HepG2 (cell line): Measurements from ENCODE around the gene TFPI. TPM values are rescaled to one million over a fixed set of nuclear protein-coding genes. Genes with fewer than 3 reads are reported as not detected.

Experiments used
- ATAD3A ChIP-seq: sonication (generic); formaldehyde crosslinking; IDR thresholded peaks from 2 replicates; pipeline ENCODE4 v1.4.0; 2020; ENCODE audit warnings: missing genetic modification reagents
- BCL3 ChIP-seq: sonication (generic); formaldehyde crosslinking; IDR thresholded peaks from 2 replicates; pipeline ENCODE4 v1.5.1; 2020; ENCODE audit warnings: mild to moderate bottlenecking, missing genetic modification reagents, moderate library complexity
- CBFB ChIP-seq: sonication (generic); formaldehyde crosslinking; IDR thresholded peaks from 2 replicates; pipeline ENCODE4 v1.4.0; 2020; ENCODE audit warnings: missing genetic modification reagents
- CENPX ChIP-seq: sonication (generic); formaldehyde crosslinking; IDR thresholded peaks from 2 replicates; pipeline ENCODE4 v1.9.0; 2021; ENCODE audit warnings: mild to moderate bottlenecking, missing genetic modification reagents, moderate library complexity
- CREM ChIP-seq, 2 experiments: sonication (generic) in 1 of 2; formaldehyde crosslinking in 1 of 2; IDR thresholded peaks; 2 replicates each; pipeline versions ENCODE4 v1.4.0 to v1.6.1; 2016 to 2020; ENCODE audit warnings: antibody characterized with exemption in 1 of 2, mild to moderate bottlenecking in 1 of 2, missing genetic modification reagents in 1 of 2
- DMTF1 ChIP-seq: sonication (generic); formaldehyde crosslinking; IDR thresholded peaks from 2 replicates; pipeline ENCODE4 v1.4.0; 2020; ENCODE audit warnings: mild to moderate bottlenecking, missing genetic modification reagents
- GATAD2A ChIP-seq: IDR thresholded peaks from 2 replicates; pipeline ENCODE4 v1.6.1; 2016
- IRF1 ChIP-seq: sonication (generic); formaldehyde crosslinking; IDR thresholded peaks from 2 replicates; pipeline ENCODE4 v1.4.0; 2020; ENCODE audit warnings: low read depth, mild to moderate bottlenecking, missing genetic modification reagents
- KDM4B ChIP-seq: sonication (generic); formaldehyde crosslinking; IDR thresholded peaks from 2 replicates; pipeline ENCODE4 v1.4.0; 2020; ENCODE audit warnings: missing genetic modification reagents
- KLF6 ChIP-seq: IDR thresholded peaks from 2 replicates; pipeline ENCODE4 v1.8.0; 2016; ENCODE audit warnings: missing biosample characterization, missing genetic modification reagents
- MAZ ChIP-seq, 2 experiments: sonication (generic) in 1 of 2; formaldehyde crosslinking in 1 of 2; IDR thresholded peaks; 2 replicates each; pipeline versions ENCODE4 v1.5.0 to v1.6.1; 2012 to 2020; ENCODE audit warnings: low read depth in 2 of 2, mild to moderate bottlenecking in 2 of 2, borderline replicate concordance in 1 of 2, improper control_type of control experiment in 1 of 2, low read length in 1 of 2, missing genetic modification reagents in 1 of 2, moderate library complexity in 1 of 2
- NR2F1 ChIP-seq, 2 experiments: fragments of 450-650 bp in 1 of 2; formaldehyde crosslinking in 1 of 2; IDR thresholded peaks; 2 replicates each; pipeline versions ENCODE4 v1.5.0 to v1.6.1; 2016 to 2020; ENCODE audit warnings: mild to moderate bottlenecking in 1 of 2, missing compliant biosample characterization in 1 of 2, missing genetic modification reagents in 1 of 2, moderate library complexity in 1 of 2
- SOX5 ChIP-seq: IDR thresholded peaks from 2 replicates; pipeline ENCODE4 v1.6.1; 2016; ENCODE audit warnings: borderline replicate concordance
- SRF ChIP-seq: IDR thresholded peaks from 2 replicates; pipeline ENCODE4 v1.6.1; 2011; ENCODE audit warnings: mild to moderate bottlenecking, low read depth, low read length, moderate library complexity
- U2AF2 ChIP-seq: fragments of 200-400 bp; formaldehyde crosslinking; IDR thresholded peaks from 2 replicates; pipeline ENCODE4 v1.6.1; 2017; ENCODE audit warnings: low read depth, mild to moderate bottlenecking, low read length
- ZBTB33 ChIP-seq: sonication (generic); formaldehyde crosslinking; IDR thresholded peaks from 2 replicates; pipeline ENCODE4 v1.4.0; 2020; ENCODE audit warnings: missing genetic modification reagents
- ZNF563 ChIP-seq: sonication (generic); formaldehyde crosslinking; IDR thresholded peaks from 2 replicates; pipeline ENCODE4 v1.8.0; 2022; ENCODE audit warnings: mild to moderate bottlenecking, moderate library complexity, missing genetic modification reagents
- ZNF639 ChIP-seq: conservative IDR thresholded peaks from 2 replicates; pipeline ENCODE4 v1.6.1; 2018; ENCODE audit warnings: missing genetic modification reagents
- ZNF777 ChIP-seq: sonication (generic); formaldehyde crosslinking; IDR thresholded peaks from 2 replicates; pipeline ENCODE4 v1.4.0; 2020; ENCODE audit warnings: missing genetic modification reagents
- ZNF790 ChIP-seq: sonication (generic); formaldehyde crosslinking; IDR thresholded peaks from 2 replicates; pipeline ENCODE4 v1.8.0; 2022; ENCODE audit warnings: missing genetic modification reagents, mild to moderate bottlenecking, borderline replicate concordance
- polyA plus RNA-seq, 8 experiments: library from polyadenylated mRNA; depleted of rRNA in 3 of 8; stranded (reverse) in 7 of 8; unstranded in 1 of 8; fragments of >200 nt; fragmentation: Illumina TruSeq in 4 of 8; extraction: Trizol in 4 of 8; gene quantifications; 2 replicates each; pipeline versions ENCODE4 v1.2.1 to v1.2.3, GENCODE V29; 2011 to 2016; ENCODE audit warnings: low read depth in 4 of 8, missing spikeins in 1 of 8, mixed read lengths in 1 of 8; ENCODE audit not compliant: insufficient read depth in 1 of 8
- total RNA-seq, 5 experiments: library from RNA; depleted of rRNA; stranded (reverse); fragments of >200 nt; fragmentation: Illumina TruSeq; extraction: Trizol; gene quantifications; 2 replicates each; pipeline ENCODE4 v1.2.3, GENCODE V29; 2016; ENCODE audit warnings: low read depth in 1 of 5

TFPI gene
- total and polyA plus RNA-seq, 2 of the 13 experiments (the other 11 are each of a cell fraction or from before 2014, with no cell fraction given) = 301 to 436 TPM

- TF ChIP-seq MAZ (IDR thresholded peaks at IDR 0.05; ENCODE audit: borderline replicate concordance, low read depth, low read length) (no peak; the same call in 1 of the 2 replicates), MAZ (CRISPR knock-in tag; IDR thresholded peaks at IDR 0.05; ENCODE audit: low read depth) (no peak), CBFB (no peak), KDM4B (no peak), ATAD3A (CRISPR knock-in tag) (no peak), SOX5 (CRISPR knock-in tag) (peak; percentile 35; the same call in 1 of the 2 replicates), U2AF2 (no peak), ZBTB33 (CRISPR knock-in tag) (peak; percentile 63; the same call in 1 of the 2 replicates), GATAD2A (no peak), SRF (peak; percentile 51; the same call in 1 of the 2 replicates), DMTF1 (CRISPR knock-in tag) (0 out of 2 replicates have a peak, but pooled peaks have one; percentile 43), ZNF563 (CRISPR knock-in tag) (peak; percentile 64; the same call in 1 of the 2 replicates), ZNF777 (CRISPR knock-in tag) (peak; percentile 28; the same call in 1 of the 2 replicates), BCL3 (CRISPR knock-in tag) (peak; percentile 69; the same call in 1 of the 2 replicates), CENPX (CRISPR knock-in tag) (no peak), IRF1 (CRISPR knock-in tag) (no peak), ZNF639 (CRISPR knock-in tag) (peak; percentile 87; the same call in 1 of the 2 replicates), KLF6 (CRISPR knock-in tag) (peak; percentile 82), CREM (IDR thresholded peaks at IDR 0.05) (peak; percentile 65), CREM (CRISPR knock-in tag; IDR thresholded peaks at IDR 0.05) (no peak), NR2F1 (CRISPR knock-in tag; IDR thresholded peaks at IDR 0.05) (0 out of 4 replicates have a peak, but pooled peaks of 1 of the 2 experiments have one; percentile 17), ZNF790 (CRISPR knock-in tag) (0 out of 2 replicates have a peak, but pooled peaks have one; percentile 63)
Measured at GRCh38 chr2:187461294-187462261, 92.7 kb downstream of the TFPI start (continued).
